GM12878 (cell line): ENCODE data around the gene MCC. TPM values are rescaled to one million over a fixed set of nuclear protein-coding genes. Genes with fewer than 3 reads are reported as not detected.

Experiments
- ATAC-seq: fragments of 200-7000 bp; cut with Tn5 transposase; 3 replicates; pipeline ENCODE4 v1.9.1; 2020; ENCODE audit warnings: mild to moderate bottlenecking, moderate library complexity
- BruUV-seq: library from RNA; stranded (reverse); fragments of 400-500 nt; replicated peaks from 2 replicates; lab custom pipeline; 2021; lab: Mats Ljungman, UMichigan
- CTCF ChIA-PET: fragments of 300-600 bp; sonication (Branson Sonifier 250); formaldehyde crosslinking; extraction: SDS; loops from one replicate; lab custom pipeline; 2021; ENCODE audit warnings: inconsistent platforms; lab: Yijun Ruan, JAX
- POLR2A ChIA-PET: fragments of 350-600 bp; formaldehyde crosslinking; extraction: SDS; loops from one replicate; lab custom pipeline; 2021; ENCODE audit warnings: inconsistent platforms; lab: Charles Lee
- RAD21 ChIA-PET: fragments of 300-600 bp; sonication (Branson Sonifier 250); formaldehyde crosslinking; loops from one replicate; lab custom pipeline; 2023; ENCODE audit warnings: antibody characterized with exemption; ENCODE audit not compliant: unreplicated experiment; lab: Charles Lee
- SMC1A ChIA-PET: fragments of 300-600 bp; sonication (Branson Sonifier 250); formaldehyde crosslinking; loops from one replicate; lab custom pipeline; 2023; ENCODE audit not compliant: unreplicated experiment, uncharacterized antibody; lab: Charles Lee
- DNase-seq: peaks from one replicate; pipeline ENCODE4 v3.0.0-alpha.2; 2011; ENCODE audit warnings: low read depth, low spot score
- FAIRE-seq: peaks from 3 replicates; lab custom pipeline; 2011; peaks lifted over from hg19 to GRCh38; lab: Jason Lieb, UNC
- H2AFZ ChIP-seq: 2 replicates; pipeline ENCODE4 v1.6.0; 2011; ENCODE audit warnings: low read depth, low read length, control low read depth; ENCODE audit not compliant: control insufficient read depth
- H3K27ac ChIP-seq: 2 replicates; pipeline ENCODE4 v1.5.1; 2011; ENCODE audit warnings: control low read depth; ENCODE audit not compliant: control insufficient read depth, insufficient read depth
- H3K27me3 ChIP-seq, 2 experiments: replicated peaks in 1 of 2; 2 replicates each; pipeline versions ENCODE4 v1.6.0 to v1.6.1; 2011; ENCODE audit warnings: low read length in 1 of 2; ENCODE audit not compliant: control insufficient read depth in 2 of 2, insufficient read depth in 2 of 2
- H3K36me3 ChIP-seq, 2 experiments: 2 replicates each; pipeline ENCODE4 v1.5.1; 2011; ENCODE audit warnings: low read length in 1 of 2; ENCODE audit not compliant: control insufficient read depth in 2 of 2, insufficient read depth in 2 of 2
- H3K4me1 ChIP-seq: 2 replicates; pipeline ENCODE4 v1.6.1; 2011; ENCODE audit warnings: mild to moderate bottlenecking, low read length, moderate library complexity, mixed read lengths; ENCODE audit not compliant: control insufficient read depth, insufficient read depth
- H3K4me2 ChIP-seq: 2 replicates; pipeline ENCODE4 v1.6.0; 2011; ENCODE audit warnings: control low read depth; ENCODE audit not compliant: control insufficient read depth, insufficient read depth
- H3K4me3 ChIP-seq: fragments of 200-600 bp; sonication (generic); 2 replicates; pipeline ENCODE4 v1.5.1; 2016
- H3K79me2 ChIP-seq: 2 replicates; pipeline ENCODE4 v1.6.0; 2011; ENCODE audit warnings: low read length; ENCODE audit not compliant: control insufficient read depth, insufficient read depth
- H3K9ac ChIP-seq: 2 replicates; pipeline ENCODE4 v1.8.0; 2011; ENCODE audit warnings: low read length, control low read depth, mixed read lengths; ENCODE audit not compliant: control insufficient read depth, insufficient read depth
- H3K9me3 ChIP-seq: replicated peaks from 3 replicates; pipeline ENCODE4 v1.5.1; 2011; ENCODE audit warnings: mild to moderate bottlenecking, low read length; ENCODE audit not compliant: control insufficient read depth, insufficient read depth
- H4K20me1 ChIP-seq: 2 replicates; pipeline ENCODE4 v1.6.0; 2011; ENCODE audit not compliant: control insufficient read depth, insufficient read depth
- CEBPB ChIP-seq, 2 experiments: fragments of 150-350 bp in 1 of 2; IDR thresholded peaks; 2 replicates each; pipeline ENCODE4 v1.6.1; 2012 to 2014; ENCODE audit warnings: low read depth in 2 of 2, low read length in 2 of 2, borderline replicate concordance in 1 of 2, inconsistent platforms in 1 of 2
- CUX1 ChIP-seq: IDR thresholded peaks from 2 replicates; pipeline ENCODE4 v1.6.1; 2012; ENCODE audit warnings: improper control_type of control experiment, low read depth, low read length; ENCODE audit not compliant: insufficient replicate concordance
- EP300 ChIP-seq, 2 experiments: fragments of 150-350 bp in 1 of 2; IDR thresholded peaks; 2 replicates each; pipeline ENCODE4 v1.6.1; 2011 to 2012; ENCODE audit warnings: low read depth in 2 of 2, low read length in 2 of 2, borderline replicate concordance in 1 of 2, improper control_type of control experiment in 1 of 2, inconsistent platforms in 1 of 2; ENCODE audit not compliant: control insufficient read depth in 1 of 2
- FOXM1 ChIP-seq: IDR thresholded peaks from 2 replicates; pipeline ENCODE4 v1.6.1; 2012; ENCODE audit warnings: low read depth, mild to moderate bottlenecking, inconsistent platforms, low read length, moderate library complexity
- MEF2A ChIP-seq: IDR thresholded peaks from 2 replicates; pipeline ENCODE4 v1.6.1; 2011; ENCODE audit warnings: low read depth, mild to moderate bottlenecking, low read length, moderate library complexity; ENCODE audit not compliant: insufficient read depth
- POU2F2 ChIP-seq: IDR thresholded peaks from 3 replicates; pipeline ENCODE4 v1.6.1; 2011; ENCODE audit warnings: low read depth, mild to moderate bottlenecking, low read length, borderline replicate concordance
- ZBTB40 ChIP-seq: fragments of 450-650 bp; IDR thresholded peaks from 2 replicates; pipeline ENCODE4 v1.6.1; 2016; ENCODE audit warnings: mild to moderate bottlenecking, moderate library complexity, borderline replicate concordance
- WGBS: methylation state at CpG from one replicate; pipeline ENCODE4 v1.1.6; 2016; ENCODE audit warnings: low lambda C conversion rate; ENCODE audit not compliant: insufficient replicate concordance, insufficient coverage; ENCODE audit errors: missing lambda C conversion rate; 5-methylcytosine and 5-hydroxymethylcytosine counted together
- in situ Hi-C: fragments of 300-500 bp; cut with MboI; formaldehyde crosslinking; loops from 9 replicates; pipeline ENCODE4 v1.14.3; 2018; ENCODE audit warnings: mixed read lengths
- intact Hi-C: fragments of 100-400 bp; cut with micrococcal nuclease; formaldehyde crosslinking; loops from one replicate; pipeline ENCODE4 v1.14.2; 2022; ENCODE audit not compliant: unreplicated experiment
- polyA plus RNA-seq, 11 experiments: library from polyadenylated mRNA; depleted of rRNA in 4 of 11; unstranded in 6 of 11; stranded (reverse) in 5 of 11; fragments of >200 nt; fragmentation: Nextera tagmentation in 4 of 11; fragmentation: Illumina TruSeq in 1 of 11; extraction: Ambion mirVana in 4 of 11; extraction: Trizol in 1 of 11; gene quantifications; 1 replicate in 1 of 11; 2 replicates in 10 of 11; pipeline versions ENCODE4 v1.2.1 to v1.2.3, GENCODE V29; 2011 to 2016; ENCODE audit warnings: inconsistent platforms in 2 of 11, missing spikeins in 2 of 11, low read depth in 1 of 11
- total RNA-seq, 4 experiments: library from RNA; depleted of rRNA in 3 of 4; stranded (reverse); fragments of >200 nt in 3 of 4; fragmentation: Illumina TruSeq in 1 of 4; extraction: Trizol in 1 of 4; gene quantifications; 2 replicates each; pipeline versions ENCODE4 v1.2.1 to v1.2.3, GENCODE V29; 2013 to 2021
- TF ChIP-seq, protein P1 (sequence below): fragments of 150-350 bp; IDR thresholded peaks from 2 replicates; pipeline ENCODE4 v1.6.1; 2016; ENCODE audit warnings: low read depth, low read length

Gene MCC
- total and polyA plus RNA-seq, 10 of the 15 experiments (the other 5 are each of a cell fraction or from before 2014, with no cell fraction given) = 0.03 to 0.86 (median 0.16) TPM

DNA sequence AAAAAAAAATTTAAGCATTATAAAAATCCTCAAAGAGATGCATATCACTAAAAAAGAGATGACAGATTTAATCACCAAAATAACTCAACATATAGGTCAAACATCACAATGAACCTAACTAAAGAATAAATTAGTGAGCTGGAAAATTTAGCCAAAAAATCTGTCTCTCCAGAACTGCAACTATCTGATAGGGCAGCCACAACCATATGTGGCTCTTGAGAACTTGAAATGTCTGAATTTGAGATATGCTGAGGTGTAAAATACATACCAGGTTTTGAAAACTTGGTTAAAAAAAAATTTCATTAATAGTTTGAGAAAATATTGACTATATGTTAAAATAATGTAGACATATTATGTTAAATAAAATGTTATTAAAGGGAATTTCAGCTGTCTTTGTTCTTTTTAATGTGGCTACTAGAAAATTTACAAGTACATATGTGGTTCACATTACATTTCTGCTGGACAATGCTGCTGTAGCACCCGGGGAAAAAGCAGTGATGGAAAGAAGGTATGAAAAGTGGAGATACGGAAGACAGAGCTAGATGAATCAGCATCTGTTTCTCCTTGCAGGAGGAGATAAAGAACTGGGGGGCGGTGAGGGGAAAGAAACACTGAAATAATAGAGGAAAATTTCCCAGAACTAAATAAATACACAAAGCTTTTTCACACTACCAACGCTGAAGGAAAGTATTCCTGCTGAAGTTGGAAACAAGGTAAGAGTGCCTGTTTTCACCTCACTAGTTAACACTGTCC, 445.6 kb downstream of the MCC start:
- RAD21 ChIA-PET = interaction anchor here (0.7 kb wide), 1 partner anchor 563 kb away, joined by 3 read pairs; no protein-coding TSS in a partner anchor
- SMC1A ChIA-PET = interaction anchor here (0.6 to 0.7 kb wide), 2 partner anchors 9 to 198 kb away, joined by 3 read pairs; no protein-coding TSS in a partner anchor
- Histone ChIP-seq H2AFZ (no peak overlapping the region), H3K27ac (no peak overlapping the region), H3K4me1 (peaks cover 4% of the 10 kb centered on the region), H3K9ac (no peak overlapping the region), H4K20me1 (no peaks in the 10 kb centered on the region), H3K4me2 (no peak overlapping the region), H3K9me3 (no peaks in the 10 kb centered on the region), H3K27me3 (0 out of 4 replicates have a peak, but pooled peaks cover 0 to 2% of the 10 kb centered on the region in 2 experiments), H3K79me2 (no peaks in the 10 kb centered on the region), H3K36me3 (no peaks in the 10 kb centered on the region), H3K4me3 (no peak overlapping the region)
- ATAC-seq = no peak
- WGBS = 55% methylated on average over 4 of the region's 4 CpGs
- in situ Hi-C loops = no loop called here
- POLR2A ChIA-PET = no interaction called here
- CTCF ChIA-PET = interaction anchor here (0.7 to 0.9 kb wide), 2 partner anchors 22 to 561 kb away, joined by 3 read pairs; no protein-coding TSS in a partner anchor
- no peak for FAIRE-seq
- BruUV-seq = no TSS peak
- no peak for DNase-seq
- intact Hi-C loops = loop anchor here (10.0 kb wide), 1 partner anchor 462 kb away; no protein-coding TSS in a partner anchor
- TF ChIP-seq MEF2A (no peak), CEBPB (IDR thresholded peaks at IDR 0.05; ENCODE audit: borderline replicate concordance in 1 of 2, low read depth in 2 of 2, low read length in 2 of 2) (no peak), EP300 (IDR thresholded peaks at IDR 0.05; ENCODE audit: borderline replicate concordance in 1 of 2, control insufficient read depth in 1 of 2, low read depth in 2 of 2, low read length in 2 of 2) (no peak), FOXM1 (no peak), ZBTB40 (no peak), CUX1 (no peak), POU2F2 (no peak)
- TF ChIP-seq, protein P1, sequence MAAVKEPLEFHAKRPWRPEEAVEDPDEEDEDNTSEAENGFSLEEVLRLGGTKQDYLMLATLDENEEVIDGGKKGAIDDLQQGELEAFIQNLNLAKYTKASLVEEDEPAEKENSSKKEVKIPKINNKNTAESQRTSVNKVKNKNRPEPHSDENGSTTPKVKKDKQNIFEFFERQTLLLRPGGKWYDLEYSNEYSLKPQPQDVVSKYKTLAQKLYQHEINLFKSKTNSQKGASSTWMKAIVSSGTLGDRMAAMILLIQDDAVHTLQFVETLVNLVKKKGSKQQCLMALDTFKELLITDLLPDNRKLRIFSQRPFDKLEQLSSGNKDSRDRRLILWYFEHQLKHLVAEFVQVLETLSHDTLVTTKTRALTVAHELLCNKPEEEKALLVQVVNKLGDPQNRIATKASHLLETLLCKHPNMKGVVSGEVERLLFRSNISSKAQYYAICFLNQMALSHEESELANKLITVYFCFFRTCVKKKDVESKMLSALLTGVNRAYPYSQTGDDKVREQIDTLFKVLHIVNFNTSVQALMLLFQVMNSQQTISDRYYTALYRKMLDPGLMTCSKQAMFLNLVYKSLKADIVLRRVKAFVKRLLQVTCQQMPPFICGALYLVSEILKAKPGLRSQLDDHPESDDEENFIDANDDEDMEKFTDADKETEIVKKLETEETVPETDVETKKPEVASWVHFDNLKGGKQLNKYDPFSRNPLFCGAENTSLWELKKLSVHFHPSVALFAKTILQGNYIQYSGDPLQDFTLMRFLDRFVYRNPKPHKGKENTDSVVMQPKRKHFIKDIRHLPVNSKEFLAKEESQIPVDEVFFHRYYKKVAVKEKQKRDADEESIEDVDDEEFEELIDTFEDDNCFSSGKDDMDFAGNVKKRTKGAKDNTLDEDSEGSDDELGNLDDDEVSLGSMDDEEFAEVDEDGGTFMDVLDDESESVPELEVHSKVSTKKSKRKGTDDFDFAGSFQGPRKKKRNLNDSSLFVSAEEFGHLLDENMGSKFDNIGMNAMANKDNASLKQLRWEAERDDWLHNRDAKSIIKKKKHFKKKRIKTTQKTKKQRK = no peak
